SU-DHL-6 (cell line): ENCODE measurements around the gene TRIM42.

Experiments
- CTCF ChIP-seq: fragments of 200-600 bp; sonication (generic); IDR thresholded peaks from one replicate; pipeline ENCODE4 v1.5.1; 2017; ENCODE audit warnings: antibody characterized with exemption, mild to moderate bottlenecking, low read length, moderate library complexity; ENCODE audit not compliant: insufficient read depth, poor library complexity, severe bottlenecking
- EZH2phosphoT487 ChIP-seq: fragments of 200-600 bp; sonication (generic), shearing (Covaris generic); conservative IDR thresholded peaks from 2 replicates; pipeline ENCODE4 v1.6.1; 2018; ENCODE audit warnings: mild to moderate bottlenecking, antibody characterized with exemption, low read length, moderate library complexity, mixed read lengths

- TF ChIP-seq CTCF: no peak
- no peak for TF ChIP-seq EZH2phosphoT487
Observed at GRCh38 chr3:140630866-140631265, 47.0 kb upstream of the TRIM42 start.
